Endothelial cell of umbilical vein (primary cell): ENCODE results near the gene NCOA6. TPM values are rescaled to one million over a fixed set of nuclear protein-coding genes. Genes with fewer than 3 reads are reported as not detected.

ENCODE experiments used
- BruUV-seq: library from RNA; stranded (reverse); fragments of 400-500 nt; replicated peaks from 2 replicates; lab custom pipeline; 2021; lab: Mats Ljungman, UMichigan
- CTCF ChIA-PET: fragments of 300-600, 350-600 bp; sonication (Branson Sonifier 250); formaldehyde crosslinking; loops from one replicate; lab custom pipeline; 2021; ENCODE audit warnings: antibody characterized with exemption, inconsistent platforms; lab: Charles Lee
- POLR2A ChIA-PET: fragments of 300-600, 350-600 bp; sonication (Branson Sonifier 250); formaldehyde crosslinking; loops from one replicate; lab custom pipeline; 2021; ENCODE audit warnings: antibody characterized with exemption, inconsistent platforms; lab: Charles Lee
- DNase-seq: peaks from one replicate; pipeline ENCODE4 v3.0.0-alpha.2; 2011; ENCODE audit warnings: low read depth, low spot score
- FAIRE-seq: peaks from 2 replicates; lab custom pipeline; 2011; peaks lifted over from hg19 to GRCh38; lab: Jason Lieb, UNC
- H2AFZ ChIP-seq: 2 replicates; pipeline ENCODE4 v1.6.0; 2012; ENCODE audit warnings: low read depth, low read length, control low read depth, inconsistent platforms
- H3K27ac ChIP-seq: 2 replicates; pipeline ENCODE4 v1.5.1; 2011; ENCODE audit warnings: low read depth, mild to moderate bottlenecking, control low read depth, low read length, moderate library complexity; ENCODE audit not compliant: insufficient read depth
- H3K27me3 ChIP-seq, 2 experiments: 2 replicates each; pipeline versions ENCODE4 v1.6.0 to v1.6.1; 2011; ENCODE audit warnings: low read length in 2 of 2, mixed read lengths in 1 of 2; ENCODE audit not compliant: control insufficient read depth in 2 of 2, insufficient read depth in 2 of 2
- H3K36me3 ChIP-seq, 2 experiments: 2 replicates in 1 of 2; 3 replicates in 1 of 2; pipeline ENCODE4 v1.5.1; 2011; ENCODE audit warnings: low read length in 2 of 2, mild to moderate bottlenecking in 1 of 2, moderate library complexity in 1 of 2; ENCODE audit not compliant: control insufficient read depth in 2 of 2, insufficient read depth in 2 of 2; ENCODE audit errors: extremely low read depth in 1 of 2
- H3K4me1 ChIP-seq: 3 replicates; pipeline ENCODE4 v1.5.1; 2011; ENCODE audit warnings: mild to moderate bottlenecking, low read length; ENCODE audit not compliant: control insufficient read depth, insufficient read depth; ENCODE audit errors: extremely low read depth
- H3K4me2 ChIP-seq: 2 replicates; pipeline ENCODE4 v1.6.1; 2011; ENCODE audit warnings: low read length, control low read depth, mixed read lengths; ENCODE audit not compliant: insufficient read depth
- H3K4me3 ChIP-seq, 3 experiments: fragments of 200-600 bp in 1 of 3; sonication (generic), shearing (Covaris generic) in 1 of 3; replicated peaks in 1 of 3; 2 replicates each; pipeline ENCODE4 v1.5.1; 2011 to 2016; ENCODE audit warnings: control low read depth in 3 of 3, low read length in 3 of 3, mild to moderate bottlenecking in 2 of 3, inconsistent platforms in 1 of 3, low read depth in 1 of 3, moderate library complexity in 1 of 3; ENCODE audit not compliant: insufficient read depth in 1 of 3
- H3K79me2 ChIP-seq: 2 replicates; pipeline ENCODE4 v1.6.0; 2012; ENCODE audit warnings: low read length, inconsistent platforms; ENCODE audit not compliant: control insufficient read depth, insufficient read depth
- H3K9ac ChIP-seq: replicated peaks from 2 replicates; pipeline ENCODE3; 2011; ENCODE audit warnings: low read length, control low read depth; ENCODE audit not compliant: insufficient read depth; ENCODE audit errors: extremely low read depth
- H3K9me1 ChIP-seq: replicated peaks from 3 replicates; pipeline ENCODE4 v1.6.0; 2011; ENCODE audit warnings: mild to moderate bottlenecking, low read length; ENCODE audit not compliant: control insufficient read depth, insufficient read depth; ENCODE audit errors: extremely low read depth
- H3K9me3 ChIP-seq: replicated peaks from 2 replicates; pipeline ENCODE4 v1.5.1; 2012; ENCODE audit warnings: low read length, inconsistent platforms; ENCODE audit not compliant: control insufficient read depth, insufficient read depth
- H4K20me1 ChIP-seq: replicated peaks from 2 replicates; pipeline ENCODE3; 2011; ENCODE audit warnings: mild to moderate bottlenecking, low read length; ENCODE audit not compliant: control insufficient read depth, insufficient read depth; ENCODE audit errors: extremely low read depth
- EZH2 ChIP-seq: IDR thresholded peaks from 2 replicates; pipeline ENCODE4 v1.6.1; 2012; ENCODE audit warnings: borderline replicate concordance, low read depth, mild to moderate bottlenecking, moderate library complexity, low read length, inconsistent platforms; ENCODE audit not compliant: severe bottlenecking
- FOS ChIP-seq: IDR thresholded peaks from 2 replicates; pipeline ENCODE4 v1.6.1; 2011; ENCODE audit warnings: mild to moderate bottlenecking, low read length, moderate library complexity, borderline replicate concordance; ENCODE audit not compliant: insufficient read depth
- GATA2 ChIP-seq: IDR thresholded peaks from 2 replicates; pipeline ENCODE4 v1.7.0; 2011; ENCODE audit warnings: low read depth, mild to moderate bottlenecking, moderate library complexity, mixed read lengths, low read length; ENCODE audit not compliant: insufficient read length, insufficient read depth
- JUN ChIP-seq: IDR thresholded peaks from 2 replicates; pipeline ENCODE4 v1.6.1; 2011; ENCODE audit warnings: borderline replicate concordance, low read depth; ENCODE audit not compliant: insufficient read length, insufficient read depth
- MAX ChIP-seq: IDR thresholded peaks from 2 replicates; pipeline ENCODE4 v1.6.1; 2011; ENCODE audit not compliant: insufficient read depth, insufficient read length
- MYC ChIP-seq: IDR thresholded peaks from one replicate; pipeline ENCODE4 v1.6.1; 2011; ENCODE audit warnings: mild to moderate bottlenecking, low read depth, low read length
- POLR2A ChIP-seq: IDR thresholded peaks from 2 replicates; pipeline ENCODE4 v1.6.1; 2012; ENCODE audit warnings: low read depth, mild to moderate bottlenecking, control low read depth, low read length
- POLR2AphosphoS5 ChIP-seq: IDR thresholded peaks from 2 replicates; pipeline ENCODE4 v1.6.1; 2012; ENCODE audit warnings: low read depth, mild to moderate bottlenecking, control low read depth, low read length, moderate library complexity; ENCODE audit not compliant: insufficient read depth
- dilution Hi-C: fragments of 300-500 bp; cut with MboI; formaldehyde crosslinking; loops from one replicate; pipeline ENCODE4 v1.15.0; 2019; ENCODE audit warnings: low sequenced_read_pairs; ENCODE audit not compliant: extremely low pct_ligation_motif_present
- intact Hi-C: fragments of 100-400 bp; cut with micrococcal nuclease; formaldehyde crosslinking; loops from one replicate; pipeline ENCODE4 v1.10.0; 2022
- polyA plus RNA-seq, 4 experiments: library from polyadenylated mRNA; depleted of rRNA in 3 of 4; stranded (reverse) in 3 of 4; unstranded in 1 of 4; fragments of >200 nt; gene quantifications; 2 replicates each; pipeline versions ENCODE4 v1.2.1 to v1.2.3, GENCODE V29; 2011 to 2012; ENCODE audit warnings: missing spikeins in 1 of 4
- total RNA-seq: library from RNA; stranded (reverse); gene quantifications from 2 replicates; pipeline ENCODE4 v1.2.3, GENCODE V29; 2021
- TF ChIP-seq, protein P1 (sequence below), 2 donors: IDR thresholded peaks; 1 replicate in 1 of 2; 2 replicates in 1 of 2; pipeline ENCODE4 v1.5.1; 2011; ENCODE audit warnings: low read length in 2 of 2, mild to moderate bottlenecking in 2 of 2, moderate library complexity in 2 of 2, control low read depth in 1 of 2, inconsistent platforms in 1 of 2, low read depth in 1 of 2; ENCODE audit not compliant: insufficient read depth in 1 of 2; ENCODE audit errors: extremely low read depth in 1 of 2

Gene NCOA6
- total and polyA plus RNA-seq, 2 donors (not counting 3 experiments of a cell fraction or from before 2014, with no cell fraction given): 16.9 to 26.7 TPM

DNA sequence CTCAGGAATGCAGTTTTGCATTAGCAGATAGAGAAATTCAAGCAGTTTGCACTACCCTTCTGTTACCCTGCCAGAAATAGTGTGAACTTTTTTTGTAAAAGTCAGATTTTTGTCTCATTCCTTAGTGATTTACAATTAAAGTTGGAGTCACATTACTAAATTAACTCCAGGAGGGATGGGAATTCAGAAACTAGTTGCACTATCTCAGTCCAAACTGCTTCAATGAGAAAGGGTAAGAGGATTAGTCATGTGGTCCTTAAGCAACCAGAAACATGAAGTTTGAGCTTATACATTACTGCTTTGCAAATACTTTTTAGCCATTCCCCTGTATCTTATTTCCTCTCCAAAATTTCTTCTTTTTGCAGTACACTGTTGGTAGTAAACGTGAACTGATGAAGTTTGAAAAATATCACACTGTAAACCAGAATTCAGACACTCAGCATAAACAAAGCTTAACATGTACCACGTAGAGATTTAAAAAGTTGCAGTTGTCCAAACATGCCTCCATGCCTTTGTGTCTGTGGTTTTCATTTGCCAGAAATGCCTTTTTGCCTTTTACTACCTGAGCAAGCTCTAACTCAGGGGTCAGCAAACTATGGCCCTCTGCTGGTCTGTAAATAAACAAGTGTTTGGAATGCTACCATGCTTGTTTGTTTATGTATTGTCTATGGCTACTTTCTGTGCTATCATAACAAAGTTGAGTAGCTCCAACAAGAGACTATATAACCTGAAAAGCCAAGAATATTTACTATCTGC lies 71.6 kb downstream of the NCOA6 start:
- FAIRE-seq (no peak), DNase-seq (no peak)
- no peak overlapping the region for H3K4me3 ChIP-seq
- H3K4me2 ChIP-seq: no peak overlapping the region
- intact Hi-C loops: no loop called here
- dilution Hi-C loops: no loop called here
- no peak for TF ChIP-seq MYC
- TF ChIP-seq, protein P1, sequence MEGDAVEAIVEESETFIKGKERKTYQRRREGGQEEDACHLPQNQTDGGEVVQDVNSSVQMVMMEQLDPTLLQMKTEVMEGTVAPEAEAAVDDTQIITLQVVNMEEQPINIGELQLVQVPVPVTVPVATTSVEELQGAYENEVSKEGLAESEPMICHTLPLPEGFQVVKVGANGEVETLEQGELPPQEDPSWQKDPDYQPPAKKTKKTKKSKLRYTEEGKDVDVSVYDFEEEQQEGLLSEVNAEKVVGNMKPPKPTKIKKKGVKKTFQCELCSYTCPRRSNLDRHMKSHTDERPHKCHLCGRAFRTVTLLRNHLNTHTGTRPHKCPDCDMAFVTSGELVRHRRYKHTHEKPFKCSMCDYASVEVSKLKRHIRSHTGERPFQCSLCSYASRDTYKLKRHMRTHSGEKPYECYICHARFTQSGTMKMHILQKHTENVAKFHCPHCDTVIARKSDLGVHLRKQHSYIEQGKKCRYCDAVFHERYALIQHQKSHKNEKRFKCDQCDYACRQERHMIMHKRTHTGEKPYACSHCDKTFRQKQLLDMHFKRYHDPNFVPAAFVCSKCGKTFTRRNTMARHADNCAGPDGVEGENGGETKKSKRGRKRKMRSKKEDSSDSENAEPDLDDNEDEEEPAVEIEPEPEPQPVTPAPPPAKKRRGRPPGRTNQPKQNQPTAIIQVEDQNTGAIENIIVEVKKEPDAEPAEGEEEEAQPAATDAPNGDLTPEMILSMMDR (IDR thresholded peaks at IDR 0.05; ENCODE audit: extremely low read depth in 1 of 2, insufficient read depth in 1 of 2, low read depth in 1 of 2, low read length in 2 of 2): no peak
- TF ChIP-seq POLR2AphosphoS5: no peak
- no peak for TF ChIP-seq FOS
- no peak for TF ChIP-seq GATA2
- no peak for TF ChIP-seq JUN
- TF ChIP-seq MAX: no peak
- no peak for TF ChIP-seq EZH2
- no peak for TF ChIP-seq POLR2A
- no peaks in the 10 kb centered on the region for H3K9me1 ChIP-seq
- no peaks in the 10 kb centered on the region for H3K27me3 ChIP-seq
- no peaks in the 10 kb centered on the region for H3K79me2 ChIP-seq
- no TSS peak for BruUV-seq
- no peaks in the 10 kb centered on the region for H3K9me3 ChIP-seq
- H3K4me1 ChIP-seq: no peaks in the 10 kb centered on the region
- no peaks in the 10 kb centered on the region for H4K20me1 ChIP-seq
- no peak overlapping the region for H3K27ac ChIP-seq
- H3K9ac ChIP-seq: no peak overlapping the region
- CTCF ChIA-PET: interaction anchor here (0.6 to 4.9 kb wide), 4 partner anchors 16 to 441 kb away, joined by 3 to 23 read pairs (median 6); no protein-coding TSS in a partner anchor
- H3K36me3 ChIP-seq: peaks cover 4 to 24% of the 10 kb centered on the region in 2 experiments
- no peak overlapping the region for H2AFZ ChIP-seq
- POLR2A ChIA-PET: no interaction called here
